Measurements from ENCODE around the gene IL36B.

- TF ChIP-seq BACH2 (CRISPR knock-in tag; IDR thresholded peaks at IDR 0.05; ENCODE audit: borderline replicate concordance) (no peak), ARNTL (CRISPR knock-in tag; IDR thresholded peaks at IDR 0.05; ENCODE audit: borderline replicate concordance, low read depth) (no peak), ZFP3 (CRISPR knock-in tag; IDR thresholded peaks at IDR 0.05) (no peak), TOX (CRISPR knock-in tag; IDR thresholded peaks at IDR 0.05; ENCODE audit: borderline replicate concordance) (no peak), ZFP30 (CRISPR knock-in tag; IDR thresholded peaks at IDR 0.05) (no peak), CREB5 (CRISPR knock-in tag; IDR thresholded peaks at IDR 0.05; ENCODE audit: low read depth) (no peak), RARB (CRISPR knock-in tag; IDR thresholded peaks at IDR 0.05) (no peak), OSR1 (CRISPR knock-in tag; IDR thresholded peaks at IDR 0.05) (no peak), CSRNP3 (CRISPR knock-in tag; IDR thresholded peaks at IDR 0.05) (no peak), ISL1 (CRISPR knock-in tag; IDR thresholded peaks at IDR 0.05) (no peak)
These were observed 75.1 kb downstream of the IL36B start, which contains the start of gene IL36G for GRCh38 chr2:112977559-112978056.
